Gastroesophageal sphincter (tissue), 4 donors: ENCODE data around the gene CHCHD6. TPM values are rescaled to one million over a fixed set of nuclear protein-coding genes. Genes with fewer than 3 reads are reported as not detected.

Experiments used
- ATAC-seq: fragments of 150-250 bp; one replicate; pipeline ENCODE4 v1.9.1; 2016; ENCODE audit warnings: mild to moderate bottlenecking, moderate library complexity
- H3K27ac ChIP-seq, 4 donors: fragments of 200-600 bp; sonication (generic) in 3 of 4; 1 replicate in 3 of 4; 2 replicates in 1 of 4; pipeline ENCODE4 v1.5.1; 2016 to 2019
- H3K27me3 ChIP-seq: fragments of 200-600 bp; sonication (generic); one replicate; pipeline ENCODE4 v1.5.1; 2019
- H3K36me3 ChIP-seq, 2 donors: fragments of 200-600 bp; sonication (generic); one replicate each; pipeline ENCODE4 v1.5.1; 2019; ENCODE audit warnings: control low read depth in 1 of 2
- H3K4me1 ChIP-seq, 3 donors: fragments of 200-600 bp; sonication (generic); 1 replicate in 2 of 3; 2 replicates in 1 of 3; pipeline ENCODE4 v1.5.1; 2016 to 2019; ENCODE audit warnings: control low read depth in 2 of 3
- H3K4me3 ChIP-seq, 2 donors: fragments of 200-600 bp; sonication (generic); one replicate each; pipeline ENCODE4 v1.5.1; 2019; ENCODE audit warnings: mild to moderate bottlenecking in 1 of 2, moderate library complexity in 1 of 2
- H3K9me3 ChIP-seq, 3 donors: fragments of 200-600 bp; sonication (generic); one replicate each; pipeline ENCODE4 v1.5.1; 2017 to 2019; ENCODE audit warnings: control low read depth in 2 of 3
- EP300 ChIP-seq: sonication (generic); formaldehyde crosslinking; IDR thresholded peaks from one replicate; pipeline ENCODE4 v1.6.1; 2017; ENCODE audit warnings: antibody characterized with exemption, mild to moderate bottlenecking
- POLR2A ChIP-seq, 2 donors: fragments of 450-650 bp; IDR thresholded peaks; one replicate each; pipeline ENCODE4 v1.6.1; 2017; ENCODE audit warnings: antibody characterized with exemption in 2 of 2, mild to moderate bottlenecking in 2 of 2, moderate library complexity in 1 of 2
- POLR2AphosphoS5 ChIP-seq: sonication (generic); formaldehyde crosslinking; IDR thresholded peaks from one replicate; pipeline ENCODE4 v1.6.1; 2017; ENCODE audit warnings: antibody characterized with exemption
- WGBS, 2 donors: methylation state at CpG; one replicate each; pipeline ENCODE4 v1.1.5; 2018; ENCODE audit warnings: low coverage in 1 of 2; 5-methylcytosine and 5-hydroxymethylcytosine counted together
- total RNA-seq, 4 donors: library from RNA; depleted of rRNA; stranded (reverse); fragments of >200 nt; gene quantifications; one replicate each; pipeline ENCODE4 v1.1.0, GENCODE V29; 2016
- TF ChIP-seq, protein P1 (sequence below), 4 experiments: fragments of 200-600 bp in 2 of 4; fragments of 450-650 bp in 2 of 4; sonication (generic) in 1 of 4; IDR thresholded peaks; one replicate each; pipeline ENCODE4 v1.5.1; 2017 to 2019; ENCODE audit warnings: antibody characterized with exemption in 4 of 4, mild to moderate bottlenecking in 2 of 4, moderate library complexity in 2 of 4

Gene CHCHD6
- total RNA-seq, 4 donors from 2014 or later = 8.5 to 37.2 (median 15.2) TPM

GRCh38 chr3:126714276-126714900 lies 10.3 kb downstream of the CHCHD6 start:
- Histone ChIP-seq H3K4me3 (no peak overlapping the region), H3K4me1 (no peaks in the 10 kb centered on the region), H3K36me3 (no peaks in the 10 kb centered on the region), H3K27me3 (no peaks in the 10 kb centered on the region), H3K9me3 (no peaks in the 10 kb centered on the region), H3K27ac (no peak overlapping the region)
- TF ChIP-seq EP300 (no peak), POLR2A (IDR thresholded peaks at IDR 0.05) (no peak), POLR2AphosphoS5 (no peak)
- TF ChIP-seq, protein P1, sequence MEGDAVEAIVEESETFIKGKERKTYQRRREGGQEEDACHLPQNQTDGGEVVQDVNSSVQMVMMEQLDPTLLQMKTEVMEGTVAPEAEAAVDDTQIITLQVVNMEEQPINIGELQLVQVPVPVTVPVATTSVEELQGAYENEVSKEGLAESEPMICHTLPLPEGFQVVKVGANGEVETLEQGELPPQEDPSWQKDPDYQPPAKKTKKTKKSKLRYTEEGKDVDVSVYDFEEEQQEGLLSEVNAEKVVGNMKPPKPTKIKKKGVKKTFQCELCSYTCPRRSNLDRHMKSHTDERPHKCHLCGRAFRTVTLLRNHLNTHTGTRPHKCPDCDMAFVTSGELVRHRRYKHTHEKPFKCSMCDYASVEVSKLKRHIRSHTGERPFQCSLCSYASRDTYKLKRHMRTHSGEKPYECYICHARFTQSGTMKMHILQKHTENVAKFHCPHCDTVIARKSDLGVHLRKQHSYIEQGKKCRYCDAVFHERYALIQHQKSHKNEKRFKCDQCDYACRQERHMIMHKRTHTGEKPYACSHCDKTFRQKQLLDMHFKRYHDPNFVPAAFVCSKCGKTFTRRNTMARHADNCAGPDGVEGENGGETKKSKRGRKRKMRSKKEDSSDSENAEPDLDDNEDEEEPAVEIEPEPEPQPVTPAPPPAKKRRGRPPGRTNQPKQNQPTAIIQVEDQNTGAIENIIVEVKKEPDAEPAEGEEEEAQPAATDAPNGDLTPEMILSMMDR (IDR thresholded peaks at IDR 0.05) = no peak
- no peak for ATAC-seq
- 95% methylated on average over 6 to 10 of the region's 14 CpGs for WGBS, 2 donors

- WGBS, 2 donors = 67 to 80% methylated on average over 3 to 6 of the region's 6 CpGs
- Histone ChIP-seq H3K9me3 (no peaks in the 10 kb centered on the region), H3K27ac (no peak overlapping the region), H3K4me3 (no peak overlapping the region), H3K36me3 (no peaks in the 10 kb centered on the region), H3K27me3 (no peaks in the 10 kb centered on the region), H3K4me1 (no peaks in the 10 kb centered on the region)
- ATAC-seq = no peak
- TF ChIP-seq EP300 (no peak), POLR2AphosphoS5 (no peak), POLR2A (IDR thresholded peaks at IDR 0.05) (no peak)
- TF ChIP-seq, protein P1 (IDR thresholded peaks at IDR 0.05) = no peak
Measured at GRCh38 chr3:126714921-126715320, 10.9 kb downstream of the CHCHD6 start.

DNA sequence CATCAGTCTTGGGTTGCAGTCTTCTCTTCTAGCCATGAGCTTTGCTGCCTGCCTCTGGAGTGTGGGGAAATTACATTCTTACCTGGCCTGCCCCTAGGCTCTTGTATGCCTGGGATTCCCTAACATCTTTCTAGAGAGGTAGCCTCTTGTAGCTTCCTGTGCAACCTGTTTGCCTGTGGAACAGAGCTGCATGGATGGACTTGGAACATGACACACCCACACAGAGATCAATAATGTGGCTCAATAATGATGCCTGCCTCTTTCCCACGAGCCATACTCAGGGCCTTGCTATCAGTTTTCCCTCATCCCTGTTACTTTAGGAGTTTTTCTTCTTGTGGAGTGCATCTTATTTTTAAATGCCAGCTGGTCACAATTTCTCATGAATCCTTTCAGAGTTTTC lies 11.4 kb downstream of the CHCHD6 start:
- Histone ChIP-seq H3K27ac (no peak overlapping the region), H3K4me1 (no peaks in the 10 kb centered on the region), H3K27me3 (no peaks in the 10 kb centered on the region), H3K4me3 (no peak overlapping the region), H3K9me3 (no peaks in the 10 kb centered on the region), H3K36me3 (no peaks in the 10 kb centered on the region)
- 68 to 89% methylated on average over 1 of the region's 1 CpG for WGBS, 2 donors
- TF ChIP-seq, protein P1 (IDR thresholded peaks at IDR 0.05) = no peak
- TF ChIP-seq POLR2A (IDR thresholded peaks at IDR 0.05) = no peak
- TF ChIP-seq EP300 = no peak
- no peak for TF ChIP-seq POLR2AphosphoS5
- ATAC-seq = no peak

- Histone ChIP-seq H3K36me3 (no peaks in the 10 kb centered on the region), H3K4me1 (no peaks in the 10 kb centered on the region), H3K4me3 (no peak overlapping the region), H3K27ac (no peak overlapping the region), H3K9me3 (no peaks in the 10 kb centered on the region), H3K27me3 (no peaks in the 10 kb centered on the region)
- 82 to 91% methylated on average over 7 of the region's 7 CpGs for WGBS, 2 donors
- TF ChIP-seq POLR2A (IDR thresholded peaks at IDR 0.05) (no peak), POLR2AphosphoS5 (no peak)
- ATAC-seq = no peak
Measured at GRCh38 chr3:126716057-126716456, 12.0 kb downstream of the CHCHD6 start.

GRCh38 chr3:126718561-126719445 lies 14.8 kb downstream of the CHCHD6 start:
- no peaks in the 10 kb centered on the region for H3K27me3 ChIP-seq
- H3K9me3 ChIP-seq = no peaks in the 10 kb centered on the region
- 74 to 76% methylated on average over 10 to 13 of the region's 20 CpGs for WGBS, 2 donors
- no peaks in the 10 kb centered on the region for H3K36me3 ChIP-seq
- ATAC-seq = no peak
- no peak overlapping the region for H3K27ac ChIP-seq
- TF ChIP-seq POLR2AphosphoS5 (no peak), POLR2A (IDR thresholded peaks at IDR 0.05) (no peak)
- no peak overlapping the region for H3K4me3 ChIP-seq
- H3K4me1 ChIP-seq = no peaks in the 10 kb centered on the region
